ENCODE data around the gene FLT3LG. TPM values are rescaled to one million over a fixed set of nuclear protein-coding genes. Genes with fewer than 3 reads are reported as not detected.
A peak's percentile ranks its signal among the peaks of the same experiment; 100 is the strongest.

The FLT3LG gene
- total RNA-seq, 1 experiment from 2014 or later = 1.5 TPM

GRCh38 chr19:49496574-49497008, 22.6 kb downstream of the FLT3LG start:
- POLR2A ChIA-PET = no interaction called here
- H3K27me3 ChIP-seq (ENCODE audit: control insufficient read depth, insufficient read depth, low read length) = no peaks in the 10 kb centered on the region
- TF ChIP-seq REST (IDR thresholded peaks at IDR 0.05; ENCODE audit: insufficient read depth in 1 of 2, low read depth in 2 of 2, low read length in 1 of 2) (no peak), CTCF (IDR thresholded peaks at IDR 0.05) (no peak)
- CTCF ChIA-PET = no interaction called here
- peaks cover 17% of the 10 kb centered on the region for H3K4me1 ChIP-seq (ENCODE audit: control insufficient read depth, insufficient read depth, low read length)
- peak overlapping the region; percentile 99 to 100 for H3K4me3 ChIP-seq (ENCODE audit: low read depth in 2 of 2, low read length in 2 of 2)
- in situ Hi-C loops (cut with HindIII; ENCODE audit: low pct_unique_long_range_greater_than_20kb, low sequenced_read_pairs) (no loop called here), intact Hi-C loops (cut with micrococcal nuclease; ENCODE audit: unreplicated experiment) (no loop called here)
- H3K27ac ChIP-seq (ENCODE audit: low read length) = peak overlapping the region; percentile 99
- ATAC-seq (no peak), DNase-seq (ENCODE audit: low read depth, low spot score) (no peak)
- no peaks in the 10 kb centered on the region for H3K9me3 ChIP-seq (ENCODE audit: control insufficient read depth, insufficient read depth, low read depth, low read length)
- TSS peak; percentile 89 for BruUV-seq (replicated peaks)
- H3K36me3 ChIP-seq (ENCODE audit: control insufficient read depth, insufficient read depth, low read length) = peaks cover 22% of the 10 kb centered on the region

- BruUV-seq (replicated peaks) = no TSS peak
- intact Hi-C loops (cut with micrococcal nuclease; ENCODE audit: unreplicated experiment) (no loop called here), in situ Hi-C loops (cut with HindIII; ENCODE audit: low pct_unique_long_range_greater_than_20kb, low sequenced_read_pairs) (no loop called here)
- DNase-seq (ENCODE audit: low read depth, low spot score) (no peak), ATAC-seq (no peak)
- H3K27ac ChIP-seq (ENCODE audit: low read length) = peak overlapping the region; percentile 99
- ChIA-PET POLR2A (no interaction called here), CTCF (no interaction called here)
- H3K9me3 ChIP-seq (ENCODE audit: control insufficient read depth, insufficient read depth, low read depth, low read length) = no peaks in the 10 kb centered on the region
- no peak for TF ChIP-seq REST (IDR thresholded peaks at IDR 0.05; ENCODE audit: insufficient read depth in 1 of 2, low read depth in 2 of 2, low read length in 1 of 2)
- TF ChIP-seq TCF7L2 (IDR thresholded peaks at IDR 0.05; ENCODE audit: low read depth, low read length) = peak; percentile 52; the same call in 1 of the 2 replicates
- peaks cover 17% of the 10 kb centered on the region for H3K4me1 ChIP-seq (ENCODE audit: control insufficient read depth, insufficient read depth, low read length)
- peak overlapping the region; percentile 99 to 100 for H3K4me3 ChIP-seq (ENCODE audit: low read depth in 2 of 2, low read length in 2 of 2)
- no peaks in the 10 kb centered on the region for H3K27me3 ChIP-seq (ENCODE audit: control insufficient read depth, insufficient read depth, low read length)
- peaks cover 21% of the 10 kb centered on the region for H3K36me3 ChIP-seq (ENCODE audit: control insufficient read depth, insufficient read depth, low read length)
These were observed 23.2 kb downstream of the FLT3LG start for GRCh38 chr19:49497047-49497788.
